ENCODE data around the gene MET. TPM values are rescaled to one million over a fixed set of nuclear protein-coding genes. Genes with fewer than 3 reads are reported as not detected.
"Not testable (repeated sequence)": the region's sequence is repeated elsewhere in the genome, so short reads cannot be mapped to it uniquely, and the experiment has no call there.

Gene MET
- 16.4 TPM for polyA plus RNA-seq (2013, experiment 1 of 2; ENCODE audit: insufficient read length)
- polyA plus RNA-seq (2013, experiment 2 of 2; ENCODE audit: insufficient read length): 18.7 TPM

GRCh38 chr7:116671681-116672595, at the start of gene MET:
TSS of gene MET (plus strand) at chr7:116672196. CDS start at chr7:116699085, 26,889 bp downstream.
- peak; percentile 78 for DNase-seq

DNA sequence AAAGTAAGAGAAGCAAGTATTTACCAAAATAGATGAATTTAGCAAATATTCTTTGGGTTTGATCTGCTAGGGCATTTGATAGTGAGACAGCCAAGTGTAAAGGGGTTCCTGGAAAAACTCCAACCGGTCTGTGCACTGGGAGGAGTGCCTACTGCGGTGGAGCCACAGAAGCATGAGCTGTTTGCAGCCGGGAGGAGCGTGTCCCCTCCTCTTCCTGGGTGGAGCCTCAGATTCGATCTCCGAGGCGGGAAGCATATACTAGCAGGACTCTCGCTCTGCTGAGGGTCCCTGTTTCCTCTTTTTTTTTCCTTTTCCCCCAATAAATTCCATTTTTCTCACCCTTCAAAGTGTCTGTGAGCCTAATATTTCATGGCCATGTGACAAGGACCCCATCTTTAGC, 45.1 kb upstream of the MET start:
- no peak for DNase-seq

- no peak for DNase-seq
These were observed 42.9 kb upstream of the MET start for GRCh38 chr7:116629051-116629463.

GRCh38 chr7:116630357-116630756, 41.6 kb upstream of the MET start:
- DNase-seq: no peak

- peak; percentile 50 for DNase-seq
These were observed 40.9 kb upstream of the MET start for GRCh38 chr7:116630932-116631671.

- DNase-seq: no peak
These were observed 40.3 kb upstream of the MET start for GRCh38 chr7:116631676-116632075.

DNA sequence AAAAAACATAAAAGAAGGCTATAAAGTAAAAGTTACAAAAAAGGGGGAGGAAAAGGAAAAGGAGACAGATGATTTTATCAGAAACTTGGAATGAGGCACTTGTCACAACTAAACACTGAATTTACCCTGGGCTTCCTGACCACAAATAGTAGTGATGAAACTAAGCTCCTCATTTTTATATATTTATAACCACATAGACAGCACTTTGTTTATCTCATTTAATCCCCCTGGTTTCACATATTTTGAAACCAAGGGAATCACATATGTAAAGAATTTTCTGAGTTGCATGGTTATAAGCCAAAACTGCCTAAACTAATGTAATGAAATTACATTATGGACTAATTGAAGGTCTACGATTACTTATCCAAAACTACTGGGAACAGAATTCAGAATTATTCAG, 39.6 kb upstream of the MET start:
- peak; percentile 35 for DNase-seq

DNA sequence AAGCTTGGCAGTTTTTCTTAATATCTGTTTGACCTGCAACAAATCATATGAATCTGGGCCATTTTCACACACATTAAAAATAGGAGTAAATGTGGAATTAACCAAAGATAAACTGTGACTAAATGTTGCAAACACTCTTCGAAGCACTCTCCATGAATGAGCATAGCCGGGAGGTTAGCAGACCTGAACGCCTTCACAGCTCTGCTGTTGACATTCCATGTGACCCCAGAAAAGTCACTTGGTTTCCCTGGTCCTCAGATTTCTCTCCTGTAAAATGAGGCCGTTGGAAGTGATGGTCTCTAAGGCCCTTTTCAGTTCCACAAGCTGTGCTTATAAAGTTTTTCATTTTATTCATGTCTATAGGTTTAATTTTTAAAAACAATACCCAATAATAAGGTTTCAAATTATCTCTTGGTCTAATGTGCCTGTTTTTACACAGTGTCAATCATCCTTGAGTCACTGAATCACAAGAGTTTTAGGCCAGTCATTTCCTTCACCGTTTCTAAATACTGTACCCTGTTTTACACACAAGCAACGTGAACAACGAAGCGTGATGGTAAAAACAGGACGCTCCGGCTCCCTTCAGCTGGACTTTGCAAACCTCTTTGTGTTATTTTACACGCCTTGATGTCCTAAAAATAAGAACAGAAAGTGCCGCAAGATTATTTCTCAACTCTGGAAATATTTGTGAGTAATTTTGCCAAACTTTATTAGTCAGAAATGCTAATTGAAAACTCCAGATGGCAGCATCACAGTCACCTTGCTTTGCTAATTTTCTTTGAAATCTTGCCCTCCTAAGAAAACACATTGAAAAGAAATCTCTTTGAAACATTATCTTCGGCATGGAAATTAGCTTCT, 38.6 kb upstream of the MET start:
- DNase-seq: no peak

GRCh38 chr7:116636997-116637396, 35.0 kb upstream of the MET start:
- no peak for DNase-seq

- not testable (repeated sequence) for DNase-seq
These were observed 33.4 kb upstream of the MET start for GRCh38 chr7:116638592-116638991.

- no peak for DNase-seq
These were observed 30.3 kb upstream of the MET start for GRCh38 chr7:116641551-116642153.

DNA sequence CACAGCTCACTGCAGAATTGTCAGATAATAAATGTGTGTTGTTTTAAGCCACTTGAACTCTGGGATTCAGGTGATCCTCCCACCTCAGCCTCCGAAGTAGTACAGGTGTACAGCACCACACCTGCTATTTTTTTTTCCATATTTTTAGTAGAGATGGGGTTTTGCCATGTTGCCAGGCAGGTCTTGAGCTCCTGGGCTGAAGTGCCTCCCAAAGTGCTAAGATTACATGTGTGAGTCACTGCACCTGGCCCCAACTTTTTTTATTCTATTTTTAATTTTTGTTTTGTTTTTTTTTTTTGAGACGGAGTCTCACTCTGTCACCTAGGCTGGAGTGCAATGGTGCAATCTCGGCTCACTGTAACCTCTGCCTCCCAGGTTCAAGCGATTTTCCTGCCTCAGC, 28.8 kb upstream of the MET start:
- DNase-seq: not testable (repeated sequence)

DNA sequence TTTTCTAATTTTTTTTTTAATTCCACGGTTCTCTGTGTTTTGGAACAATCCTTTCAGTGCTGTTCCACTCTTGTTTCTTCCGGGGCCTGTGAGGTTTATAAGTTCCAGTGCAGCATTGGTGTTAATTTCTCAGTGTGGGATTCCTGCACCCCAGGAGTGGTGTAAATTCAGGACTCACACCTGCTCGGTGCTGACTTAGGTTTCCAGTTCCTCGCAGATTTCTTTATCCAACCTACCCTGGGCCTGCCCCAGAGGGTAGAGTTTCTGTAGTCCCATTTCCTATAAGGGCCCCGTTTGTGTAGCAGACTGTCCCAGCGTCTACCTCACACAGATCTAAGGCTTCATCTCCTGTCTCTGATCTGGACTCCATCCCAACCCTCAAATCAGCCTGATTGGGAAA, 27.4 kb upstream of the MET start:
- no peak for DNase-seq

- no peak for DNase-seq
These were observed 24.7 kb upstream of the MET start for GRCh38 chr7:116647290-116647689.

DNA sequence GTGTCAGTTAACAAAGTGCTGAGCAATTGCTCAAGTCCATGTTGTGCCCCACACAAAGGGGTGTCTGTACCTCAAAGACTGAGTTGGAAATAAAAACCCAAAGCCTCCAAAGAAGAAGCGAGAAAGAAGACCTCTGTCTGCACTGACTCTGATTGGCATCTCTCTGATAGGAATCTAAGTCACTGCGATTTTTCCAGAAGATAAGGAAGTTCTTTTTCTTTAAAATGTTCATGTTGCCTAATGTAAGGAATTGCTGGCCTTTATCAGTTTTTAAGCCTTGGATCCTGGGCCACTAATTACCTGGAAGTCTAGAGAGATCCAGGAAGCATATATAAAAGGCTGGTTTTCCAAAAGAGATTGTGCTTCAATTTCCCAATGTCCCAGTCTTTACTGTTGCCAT, 24.1 kb upstream of the MET start:
- DNase-seq: no peak

GRCh38 chr7:116650436-116650835, 21.6 kb upstream of the MET start:
- no peak for DNase-seq

- no peak for DNase-seq
These were observed 19.2 kb upstream of the MET start for GRCh38 chr7:116652793-116653192.

DNA sequence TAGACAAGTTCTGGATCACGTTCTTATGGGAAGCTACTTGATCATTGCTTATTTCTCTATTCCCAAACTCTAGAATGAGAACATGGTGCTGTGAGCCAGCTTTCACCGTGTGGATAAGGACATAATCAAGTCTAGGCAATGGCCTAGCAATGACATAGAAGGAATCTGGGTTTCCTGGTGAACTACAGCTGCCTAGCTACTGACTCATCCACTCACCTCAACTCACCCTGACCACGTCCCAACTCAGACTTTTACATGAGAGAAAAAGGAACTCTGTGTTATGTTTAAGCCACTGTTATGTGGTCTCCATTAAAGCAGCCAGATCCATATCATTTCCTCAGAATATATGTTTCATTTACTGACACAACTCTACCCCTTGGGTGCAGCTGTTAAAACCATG, 18.8 kb upstream of the MET start:
- peak; percentile 18 for DNase-seq

DNA sequence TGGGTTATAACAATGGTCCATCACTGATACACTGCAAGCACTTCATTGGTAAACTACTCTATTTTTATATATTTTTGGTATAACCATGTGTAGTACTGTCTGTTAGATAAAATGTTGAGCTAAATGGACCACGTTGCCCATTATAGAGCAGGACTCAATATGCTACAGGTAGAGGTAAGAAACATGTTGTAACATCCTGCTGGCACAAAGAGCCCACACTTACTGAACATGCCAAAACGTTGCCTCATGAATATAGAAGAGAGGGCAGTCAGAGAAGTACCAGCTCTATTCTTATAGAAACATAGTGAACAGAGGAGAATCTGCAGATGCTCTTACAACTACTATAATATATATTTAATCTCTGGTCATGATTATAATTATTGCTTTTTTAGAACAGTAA, 18.4 kb upstream of the MET start:
- no peak for DNase-seq

DNA sequence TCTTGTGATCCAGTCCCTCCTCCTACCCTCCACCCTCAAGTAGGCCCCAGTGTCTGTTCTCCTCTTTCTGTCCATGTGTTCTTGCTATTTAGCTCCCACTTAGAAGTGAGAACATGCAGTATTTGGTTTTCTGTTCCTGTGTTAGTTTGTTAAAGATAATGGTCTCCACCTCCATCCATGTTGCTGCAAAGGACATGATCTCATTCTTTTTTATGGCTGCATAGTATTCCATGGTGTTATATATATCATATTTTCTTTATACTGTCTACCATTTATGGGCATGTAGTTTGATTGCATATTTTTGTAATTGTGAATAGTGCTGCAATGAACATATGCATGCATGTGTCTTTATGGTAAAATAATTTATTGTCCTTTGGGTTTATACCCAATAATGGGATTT, 12.7 kb upstream of the MET start:
- not testable (repeated sequence) for DNase-seq

- no peak for DNase-seq
These were observed 10.1 kb upstream of the MET start for GRCh38 chr7:116661865-116662264.

DNA sequence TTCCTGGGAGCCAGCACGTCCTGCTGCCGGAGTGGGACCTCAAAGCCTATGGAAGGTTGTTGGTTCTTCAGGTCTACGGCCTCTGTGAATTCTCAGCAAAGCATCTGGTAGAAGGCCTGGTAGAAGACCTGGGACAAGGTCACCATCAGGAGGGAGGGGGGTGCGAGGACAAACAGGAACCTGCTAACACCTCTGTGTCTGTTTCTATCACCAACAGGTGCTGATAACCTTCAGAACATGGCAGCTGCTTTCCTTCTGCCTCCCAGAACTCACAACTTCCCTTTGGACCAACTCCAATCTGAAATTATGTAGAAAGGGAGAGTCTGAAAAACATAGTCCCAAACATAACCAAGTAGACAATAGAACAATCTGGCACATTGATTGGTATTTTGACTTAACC, 8.3 kb upstream of the MET start:
- no peak for DNase-seq
